Measurements from ENCODE around the gene SAP30BP. TPM values are rescaled to one million over a fixed set of nuclear protein-coding genes. Genes with fewer than 3 reads are reported as not detected.

SAP30BP gene
- total and polyA plus RNA-seq, 4 donors = 20.9 to 33.4 (median 30.2) TPM

GRCh38 chr17:75753514-75754377 is 86.6 kb downstream of the SAP30BP start:
- Histone ChIP-seq H3K4me3 (ENCODE audit: low read depth in 1 of 3, low read length in 3 of 3) (peak overlapping the region in 1 of 3 donors; percentile 49), H3K4me1 (ENCODE audit: control insufficient read depth in 4 of 4, insufficient read depth in 4 of 4, low read length in 3 of 4) (peaks cover 8 to 41% (median 17%) of the 10 kb centered on the region in 4 donors), H3K27ac (ENCODE audit: low read depth in 1 of 2, low read length in 2 of 2) (peak overlapping the region; percentile 76 to 83), H3K9me3 (ENCODE audit: control insufficient read depth in 4 of 4, low read length in 3 of 4) (no peaks in the 10 kb centered on the region), H3K9ac (ENCODE audit: low read depth in 1 of 2, low read length in 2 of 2) (no peak overlapping the region), H3K36me3 (ENCODE audit: control insufficient read depth in 4 of 4, insufficient read depth in 3 of 4, low read depth in 1 of 4, low read length in 3 of 4) (peaks cover 0 to 12% (median 2%) of the 10 kb centered on the region in 4 donors), H3K27me3 (ENCODE audit: control insufficient read depth in 4 of 4, insufficient read depth in 4 of 4, low read length in 3 of 4) (no peaks in the 10 kb centered on the region)
- DNase-seq (ENCODE audit: low spot score) = peak; percentile 77
- TF ChIP-seq, protein P1, sequence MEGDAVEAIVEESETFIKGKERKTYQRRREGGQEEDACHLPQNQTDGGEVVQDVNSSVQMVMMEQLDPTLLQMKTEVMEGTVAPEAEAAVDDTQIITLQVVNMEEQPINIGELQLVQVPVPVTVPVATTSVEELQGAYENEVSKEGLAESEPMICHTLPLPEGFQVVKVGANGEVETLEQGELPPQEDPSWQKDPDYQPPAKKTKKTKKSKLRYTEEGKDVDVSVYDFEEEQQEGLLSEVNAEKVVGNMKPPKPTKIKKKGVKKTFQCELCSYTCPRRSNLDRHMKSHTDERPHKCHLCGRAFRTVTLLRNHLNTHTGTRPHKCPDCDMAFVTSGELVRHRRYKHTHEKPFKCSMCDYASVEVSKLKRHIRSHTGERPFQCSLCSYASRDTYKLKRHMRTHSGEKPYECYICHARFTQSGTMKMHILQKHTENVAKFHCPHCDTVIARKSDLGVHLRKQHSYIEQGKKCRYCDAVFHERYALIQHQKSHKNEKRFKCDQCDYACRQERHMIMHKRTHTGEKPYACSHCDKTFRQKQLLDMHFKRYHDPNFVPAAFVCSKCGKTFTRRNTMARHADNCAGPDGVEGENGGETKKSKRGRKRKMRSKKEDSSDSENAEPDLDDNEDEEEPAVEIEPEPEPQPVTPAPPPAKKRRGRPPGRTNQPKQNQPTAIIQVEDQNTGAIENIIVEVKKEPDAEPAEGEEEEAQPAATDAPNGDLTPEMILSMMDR (IDR thresholded peaks at IDR 0.05; ENCODE audit: low read depth, low read length, missing input control) = peak; percentile 52
- no peak for TF ChIP-seq RXRA (IDR thresholded peaks at IDR 0.05)
- 14% methylated on average over 76 of the region's 76 CpGs for WGBS

DNA sequence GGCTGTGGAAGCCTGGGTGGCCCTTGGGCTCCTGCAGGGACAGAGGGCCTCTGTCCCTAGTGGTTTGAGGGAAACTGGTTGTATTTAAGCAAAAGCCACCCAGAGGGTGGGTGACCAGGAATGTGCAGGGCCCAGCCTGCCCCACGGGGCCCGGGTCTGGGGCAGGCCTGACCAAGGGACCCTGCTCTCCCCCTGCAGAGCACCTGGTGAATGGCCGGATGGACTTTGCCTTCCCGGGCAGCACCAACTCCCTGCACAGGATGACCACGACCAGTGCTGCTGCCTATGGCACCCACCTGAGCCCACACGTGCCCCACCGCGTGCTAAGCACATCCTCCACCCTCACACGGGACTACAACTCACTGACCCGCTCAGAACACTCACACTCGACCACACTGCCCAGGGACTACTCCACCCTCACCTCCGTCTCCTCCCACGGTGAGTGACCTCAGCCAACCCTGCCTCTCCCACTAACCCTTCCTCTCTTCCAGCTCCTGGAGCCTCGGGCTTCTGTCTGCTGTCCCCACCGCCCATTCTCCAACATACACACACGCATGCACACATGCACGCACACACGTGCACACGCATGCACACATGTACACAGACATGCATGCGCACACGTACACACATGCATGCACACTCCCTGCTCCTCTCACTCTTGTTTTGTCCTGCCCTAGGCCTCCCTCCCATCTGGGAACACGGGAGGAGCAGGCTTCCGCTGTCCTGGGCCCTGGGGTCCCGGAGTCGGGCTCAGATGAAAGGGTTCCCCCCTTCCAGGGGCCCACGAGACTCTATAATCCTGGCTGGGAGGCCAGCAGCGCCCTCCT is 87.5 kb downstream of the SAP30BP start:
- Histone ChIP-seq H3K27me3 (ENCODE audit: control insufficient read depth in 4 of 4, insufficient read depth in 4 of 4, low read length in 3 of 4) (no peaks in the 10 kb centered on the region), H3K9ac (ENCODE audit: low read depth in 1 of 2, low read length in 2 of 2) (no peak overlapping the region), H3K9me3 (ENCODE audit: control insufficient read depth in 4 of 4, low read length in 3 of 4) (no peaks in the 10 kb centered on the region), H3K36me3 (ENCODE audit: control insufficient read depth in 4 of 4, insufficient read depth in 3 of 4, low read depth in 1 of 4, low read length in 3 of 4) (peaks cover 0 to 15% (median 2%) of the 10 kb centered on the region in 4 donors), H3K27ac (ENCODE audit: low read depth in 1 of 2, low read length in 2 of 2) (peak overlapping the region; percentile 76 to 83), H3K4me1 (ENCODE audit: control insufficient read depth in 4 of 4, insufficient read depth in 4 of 4, low read length in 3 of 4) (peaks cover 8 to 39% (median 17%) of the 10 kb centered on the region in 4 donors), H3K4me3 (ENCODE audit: low read depth in 1 of 3, low read length in 3 of 3) (no peak overlapping the region)
- no peak for TF ChIP-seq MAX (IDR thresholded peaks at IDR 0.05)
- TF ChIP-seq, protein P2, sequence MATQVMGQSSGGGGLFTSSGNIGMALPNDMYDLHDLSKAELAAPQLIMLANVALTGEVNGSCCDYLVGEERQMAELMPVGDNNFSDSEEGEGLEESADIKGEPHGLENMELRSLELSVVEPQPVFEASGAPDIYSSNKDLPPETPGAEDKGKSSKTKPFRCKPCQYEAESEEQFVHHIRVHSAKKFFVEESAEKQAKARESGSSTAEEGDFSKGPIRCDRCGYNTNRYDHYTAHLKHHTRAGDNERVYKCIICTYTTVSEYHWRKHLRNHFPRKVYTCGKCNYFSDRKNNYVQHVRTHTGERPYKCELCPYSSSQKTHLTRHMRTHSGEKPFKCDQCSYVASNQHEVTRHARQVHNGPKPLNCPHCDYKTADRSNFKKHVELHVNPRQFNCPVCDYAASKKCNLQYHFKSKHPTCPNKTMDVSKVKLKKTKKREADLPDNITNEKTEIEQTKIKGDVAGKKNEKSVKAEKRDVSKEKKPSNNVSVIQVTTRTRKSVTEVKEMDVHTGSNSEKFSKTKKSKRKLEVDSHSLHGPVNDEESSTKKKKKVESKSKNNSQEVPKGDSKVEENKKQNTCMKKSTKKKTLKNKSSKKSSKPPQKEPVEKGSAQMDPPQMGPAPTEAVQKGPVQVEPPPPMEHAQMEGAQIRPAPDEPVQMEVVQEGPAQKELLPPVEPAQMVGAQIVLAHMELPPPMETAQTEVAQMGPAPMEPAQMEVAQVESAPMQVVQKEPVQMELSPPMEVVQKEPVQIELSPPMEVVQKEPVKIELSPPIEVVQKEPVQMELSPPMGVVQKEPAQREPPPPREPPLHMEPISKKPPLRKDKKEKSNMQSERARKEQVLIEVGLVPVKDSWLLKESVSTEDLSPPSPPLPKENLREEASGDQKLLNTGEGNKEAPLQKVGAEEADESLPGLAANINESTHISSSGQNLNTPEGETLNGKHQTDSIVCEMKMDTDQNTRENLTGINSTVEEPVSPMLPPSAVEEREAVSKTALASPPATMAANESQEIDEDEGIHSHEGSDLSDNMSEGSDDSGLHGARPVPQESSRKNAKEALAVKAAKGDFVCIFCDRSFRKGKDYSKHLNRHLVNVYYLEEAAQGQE (IDR thresholded peaks at IDR 0.05) = no peak
- no peak for TF ChIP-seq JUND (IDR thresholded peaks at IDR 0.05)
- TF ChIP-seq TAF1 (conservative IDR thresholded peaks at IDR 0.05) = no peak
- peak; percentile 64 for TF ChIP-seq SP1 (IDR thresholded peaks at IDR 0.05)
- TF ChIP-seq YY1 (IDR thresholded peaks at IDR 0.05) = peak; percentile 33
- no peak for TF ChIP-seq GABPA (IDR thresholded peaks at IDR 0.05 in 1 of 2, conservative IDR thresholded peaks at IDR 0.05 in 1 of 2)
- TF ChIP-seq HNF4A (conservative IDR thresholded peaks at IDR 0.05) = peak; percentile 81 to 87
- TF ChIP-seq RAD21 (IDR thresholded peaks at IDR 0.05) = no peak
- TF ChIP-seq HNF4G (IDR thresholded peaks at IDR 0.05) = peak; percentile 57
- peak; percentile 69 to 76 for TF ChIP-seq RXRA (IDR thresholded peaks at IDR 0.05)
- no peak for TF ChIP-seq ZBTB33 (IDR thresholded peaks at IDR 0.05)
- TF ChIP-seq FOXA2 (IDR thresholded peaks at IDR 0.05) = no peak
- TF ChIP-seq, protein P3, sequence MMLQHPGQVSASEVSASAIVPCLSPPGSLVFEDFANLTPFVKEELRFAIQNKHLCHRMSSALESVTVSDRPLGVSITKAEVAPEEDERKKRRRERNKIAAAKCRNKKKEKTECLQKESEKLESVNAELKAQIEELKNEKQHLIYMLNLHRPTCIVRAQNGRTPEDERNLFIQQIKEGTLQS (IDR thresholded peaks at IDR 0.05) = no peak
- no peak for TF ChIP-seq NR2F2 (IDR thresholded peaks at IDR 0.05)
- TF ChIP-seq FOXA1 (IDR thresholded peaks at IDR 0.05) = no peak
- TF ChIP-seq, protein P1 (IDR thresholded peaks at IDR 0.05; ENCODE audit: low read depth, low read length, missing input control) = no peak
- no peak for TF ChIP-seq EGR1 (IDR thresholded peaks at IDR 0.05; ENCODE audit: low read depth in 2 of 2)
- WGBS = 58% methylated on average over 27 of the region's 27 CpGs
- DNase-seq (ENCODE audit: low spot score) = peak; percentile 58
